ENCODE results near the gene ZBTB7A.

DNA sequence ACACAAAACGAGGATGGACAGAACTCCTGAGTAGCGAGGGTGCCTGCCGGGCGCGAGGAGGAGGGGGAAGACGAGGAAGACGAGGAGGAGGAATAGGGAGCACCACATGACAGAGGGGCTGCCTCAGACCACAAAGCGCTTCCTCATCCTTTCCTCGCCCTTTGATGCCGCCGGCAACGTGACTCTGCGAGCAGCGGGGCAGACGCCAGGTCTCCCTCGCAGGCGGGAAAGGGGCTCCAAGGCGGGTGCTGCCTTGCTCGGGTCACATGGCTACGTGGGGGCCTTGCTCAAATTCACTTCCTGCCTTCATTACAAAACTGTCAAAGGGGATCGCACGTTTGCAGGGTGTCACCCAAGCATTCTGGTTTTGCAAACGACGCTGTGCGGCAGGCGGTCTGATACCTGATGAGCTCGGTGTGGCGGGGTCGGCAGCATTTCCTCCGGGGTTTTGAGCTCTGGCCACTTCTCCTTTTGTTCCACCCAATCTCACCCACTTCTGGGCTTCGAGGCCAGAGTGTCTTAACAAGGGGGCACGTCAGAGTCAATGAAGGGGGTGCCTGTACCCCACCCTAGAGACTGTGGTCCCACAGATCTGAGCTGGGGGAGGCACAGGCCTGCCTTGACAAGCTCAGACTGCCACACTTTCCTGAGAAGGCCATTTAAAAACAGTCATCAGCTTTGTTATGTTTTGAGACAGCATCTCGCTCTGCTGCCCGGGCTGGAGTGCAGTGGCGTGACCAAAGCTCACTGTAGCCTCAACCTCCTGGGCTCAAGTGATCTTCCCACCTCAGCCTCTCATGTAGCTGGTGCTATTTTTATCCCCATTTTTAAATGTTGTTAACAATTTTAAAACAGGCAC lies 42.3 kb upstream of the ZBTB7A start:
- TF ChIP-seq CTCF (IDR thresholded peaks at IDR 0.05) (no peak), POLR2A (IDR thresholded peaks at IDR 0.05) (no peak)

All from esophagus squamous epithelium (tissue), 4 donors.